PC-3 (cell line): Measurements from ENCODE around the gene ZNF727.

Experiments
- EZH2 ChIP-seq: fragments of 300-600 bp; sonication (generic); IDR thresholded peaks from one replicate; pipeline ENCODE4 v1.6.1; 2017; ENCODE audit warnings: antibody characterized with exemption, mild to moderate bottlenecking, low read length; ENCODE audit not compliant: unreplicated experiment
- EZH2phosphoT487 ChIP-seq: fragments of 300-600 bp; sonication (generic); IDR thresholded peaks from 2 replicates; pipeline ENCODE4 v1.6.1; 2018; ENCODE audit warnings: mild to moderate bottlenecking, antibody characterized with exemption, low read length, borderline replicate concordance
- TF ChIP-seq, protein P1 (sequence below): fragments of 300-600 bp; sonication (generic); conservative IDR thresholded peaks from 2 replicates; pipeline ENCODE4 v1.5.1; 2017; ENCODE audit warnings: antibody characterized with exemption, low read depth, mild to moderate bottlenecking, low read length

DNA sequence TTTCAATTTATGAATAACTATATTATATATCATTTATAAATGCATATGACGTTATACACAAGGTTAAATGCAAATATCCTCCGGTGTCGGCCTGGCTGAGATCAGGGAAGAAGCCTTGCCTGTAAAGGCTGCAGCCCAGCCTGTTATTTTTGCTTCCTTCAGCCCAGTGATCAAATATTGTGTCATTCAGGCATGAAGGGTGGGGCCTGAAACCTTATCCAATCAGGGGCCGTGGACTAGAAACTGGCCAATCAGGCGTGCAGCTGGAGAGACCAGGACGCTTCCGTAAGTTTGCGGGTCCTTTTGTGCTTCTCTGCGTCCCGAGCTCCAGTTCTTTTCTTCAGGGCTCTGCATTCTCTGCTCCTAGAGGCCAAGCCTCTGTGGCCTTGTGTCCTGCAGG lies 46.7 kb upstream of the ZNF727 start, which contains the start of gene ZNF722:
- TF ChIP-seq, protein P1, sequence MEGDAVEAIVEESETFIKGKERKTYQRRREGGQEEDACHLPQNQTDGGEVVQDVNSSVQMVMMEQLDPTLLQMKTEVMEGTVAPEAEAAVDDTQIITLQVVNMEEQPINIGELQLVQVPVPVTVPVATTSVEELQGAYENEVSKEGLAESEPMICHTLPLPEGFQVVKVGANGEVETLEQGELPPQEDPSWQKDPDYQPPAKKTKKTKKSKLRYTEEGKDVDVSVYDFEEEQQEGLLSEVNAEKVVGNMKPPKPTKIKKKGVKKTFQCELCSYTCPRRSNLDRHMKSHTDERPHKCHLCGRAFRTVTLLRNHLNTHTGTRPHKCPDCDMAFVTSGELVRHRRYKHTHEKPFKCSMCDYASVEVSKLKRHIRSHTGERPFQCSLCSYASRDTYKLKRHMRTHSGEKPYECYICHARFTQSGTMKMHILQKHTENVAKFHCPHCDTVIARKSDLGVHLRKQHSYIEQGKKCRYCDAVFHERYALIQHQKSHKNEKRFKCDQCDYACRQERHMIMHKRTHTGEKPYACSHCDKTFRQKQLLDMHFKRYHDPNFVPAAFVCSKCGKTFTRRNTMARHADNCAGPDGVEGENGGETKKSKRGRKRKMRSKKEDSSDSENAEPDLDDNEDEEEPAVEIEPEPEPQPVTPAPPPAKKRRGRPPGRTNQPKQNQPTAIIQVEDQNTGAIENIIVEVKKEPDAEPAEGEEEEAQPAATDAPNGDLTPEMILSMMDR = no peak
- TF ChIP-seq EZH2phosphoT487 (no peak), EZH2 (no peak)
